ENCODE results near the gene CADPS. TPM values are rescaled to one million over a fixed set of nuclear protein-coding genes. Genes with fewer than 3 reads are reported as not detected.
A peak's percentile ranks its signal among the peaks of the same experiment; 100 is the strongest.

CADPS gene
- total RNA-seq, 1 experiment from 2014 or later: not detected

DNA sequence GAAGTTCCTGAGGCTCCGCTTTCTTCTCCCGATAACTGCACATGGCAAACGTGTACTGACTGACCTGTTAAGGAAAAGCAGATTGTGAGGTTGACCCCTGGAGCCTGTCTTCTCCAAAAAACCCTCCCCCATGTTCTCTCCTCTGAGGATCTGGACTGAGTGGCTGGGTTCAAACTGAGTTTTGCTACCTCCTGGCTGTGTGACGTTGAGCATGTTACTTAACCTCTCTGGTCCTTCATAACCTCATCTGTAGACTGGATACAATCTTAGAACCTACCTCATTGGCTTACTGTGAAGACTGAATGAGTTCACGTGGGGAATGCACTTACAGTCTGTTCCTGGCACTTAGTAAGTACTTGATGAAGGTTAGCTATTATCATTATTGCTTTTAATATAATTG is 317.8 kb downstream of the CADPS start:
- Histone ChIP-seq H3K27me3 (ENCODE audit: low read length) (no peaks in the 10 kb centered on the region), H3K4me1 (ENCODE audit: insufficient read depth, low read length) (no peaks in the 10 kb centered on the region), H3K4me2 (ENCODE audit: low read length) (no peak overlapping the region), H3K79me2 (ENCODE audit: low read length) (no peaks in the 10 kb centered on the region), H3F3A (ENCODE audit: low read length, unreplicated experiment) (no peaks in the 10 kb centered on the region), H2AFZ (ENCODE audit: low read length) (no peak overlapping the region), H3K9me3 (ENCODE audit: low read length) (no peaks in the 10 kb centered on the region), H3K27ac (ENCODE audit: low read length) (no peak overlapping the region), H3K9me2 (replicated peaks; ENCODE audit: low read length) (no peaks in the 10 kb centered on the region), H4K20me1 (ENCODE audit: low read length) (no peaks in the 10 kb centered on the region), H3K4me3 (ENCODE audit: low read length) (no peak overlapping the region), H3K36me3 (ENCODE audit: low read depth, low read length) (no peaks in the 10 kb centered on the region), H3K9ac (ENCODE audit: low read length) (no peak overlapping the region)
- intact Hi-C loops (cut with micrococcal nuclease): no loop called here
- TF ChIP-seq EZH2 (IDR thresholded peaks at IDR 0.05; ENCODE audit: low read length, unreplicated experiment) (no peak), CTCF (conservative IDR thresholded peaks at IDR 0.05; ENCODE audit: low read depth, low read length) (no peak), EZH2phosphoT487 (IDR thresholded peaks at IDR 0.05; ENCODE audit: borderline replicate concordance, low read length) (no peak)
- BruUV-seq (replicated peaks): no TSS peak
- no peak for ATAC-seq
- DNase-seq: no peak
- ChIA-PET CTCF (interaction anchor here (0.6 kb wide), 1 partner anchor 356 kb away, joined by 3 read pairs; no protein-coding TSS in a partner anchor), POLR2A (ENCODE audit: unreplicated experiment) (no interaction called here)

- TF ChIP-seq EZH2phosphoT487 (IDR thresholded peaks at IDR 0.05; ENCODE audit: borderline replicate concordance, low read length): no peak
- no peak for TF ChIP-seq CTCF (conservative IDR thresholded peaks at IDR 0.05; ENCODE audit: low read depth, low read length)
- TF ChIP-seq EZH2 (IDR thresholded peaks at IDR 0.05; ENCODE audit: low read length, unreplicated experiment): no peak
- ChIA-PET POLR2A (ENCODE audit: unreplicated experiment) (no interaction called here), CTCF (no interaction called here)
- ATAC-seq: no peak
- Histone ChIP-seq H3K27ac (ENCODE audit: low read length) (no peak overlapping the region), H3K79me2 (ENCODE audit: low read length) (no peaks in the 10 kb centered on the region), H4K20me1 (ENCODE audit: low read length) (no peaks in the 10 kb centered on the region), H3F3A (ENCODE audit: low read length, unreplicated experiment) (no peaks in the 10 kb centered on the region), H3K4me2 (ENCODE audit: low read length) (no peak overlapping the region), H2AFZ (ENCODE audit: low read length) (no peak overlapping the region), H3K9me3 (ENCODE audit: low read length) (no peaks in the 10 kb centered on the region), H3K4me3 (ENCODE audit: low read length) (no peak overlapping the region), H3K27me3 (ENCODE audit: low read length) (no peaks in the 10 kb centered on the region), H3K4me1 (ENCODE audit: insufficient read depth, low read length) (no peaks in the 10 kb centered on the region), H3K36me3 (ENCODE audit: low read depth, low read length) (no peaks in the 10 kb centered on the region), H3K9ac (ENCODE audit: low read length) (no peak overlapping the region), H3K9me2 (replicated peaks; ENCODE audit: low read length) (no peaks in the 10 kb centered on the region)
- intact Hi-C loops (cut with micrococcal nuclease): no loop called here
- DNase-seq: no peak
- BruUV-seq (replicated peaks): no TSS peak
Measured at GRCh38 chr3:62556121-62556815, 318.9 kb downstream of the CADPS start.

DNA sequence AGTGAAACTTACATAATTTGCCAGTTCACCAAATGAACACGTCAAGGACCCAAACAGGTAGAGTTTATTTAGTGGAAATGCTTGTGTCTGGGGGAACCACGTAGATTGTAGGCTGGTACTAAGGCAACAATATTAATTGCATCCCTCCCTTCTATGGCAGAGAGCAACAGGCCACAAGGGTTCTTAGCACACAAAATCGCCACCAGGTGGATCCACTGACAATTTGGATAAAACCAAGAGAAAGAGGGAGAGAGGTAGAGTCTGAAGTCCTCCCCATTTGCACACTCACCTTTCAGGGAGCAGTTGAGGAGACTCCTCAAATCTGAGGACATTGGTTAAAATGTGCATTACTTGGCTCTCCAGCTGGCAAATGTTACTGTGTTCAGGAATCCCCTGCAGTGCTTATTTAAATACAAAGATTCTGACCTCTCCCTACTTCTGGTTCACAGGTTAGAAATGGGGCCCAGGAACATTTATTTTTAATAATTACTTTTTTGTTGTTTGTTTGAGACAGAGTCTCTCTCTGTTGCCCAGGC is 320.9 kb downstream of the CADPS start:
- no TSS peak for BruUV-seq (replicated peaks)
- DNase-seq (peak; percentile 35), ATAC-seq (peak; percentile 77)

More for the DNA sequence above, 320.9 kb downstream of the CADPS start:
- TF ChIP-seq EZH2 (IDR thresholded peaks at IDR 0.05; ENCODE audit: low read length, unreplicated experiment): no peak
- TF ChIP-seq CTCF (conservative IDR thresholded peaks at IDR 0.05; ENCODE audit: low read depth, low read length): peak; percentile 41; the same call in 1 of the 2 replicates
- intact Hi-C loops (cut with micrococcal nuclease): no loop called here
- peaks cover 2% of the 10 kb centered on the region; the same call in 1 of the 2 replicates for H3K27me3 ChIP-seq (ENCODE audit: low read length)
- H3K4me1 ChIP-seq (ENCODE audit: insufficient read depth, low read length): no peaks in the 10 kb centered on the region
- no peak overlapping the region for H3K4me3 ChIP-seq (ENCODE audit: low read length)
- POLR2A ChIA-PET (ENCODE audit: unreplicated experiment): no interaction called here
- H3K9me3 ChIP-seq (ENCODE audit: low read length): no peaks in the 10 kb centered on the region
- H3K79me2 ChIP-seq (ENCODE audit: low read length): no peaks in the 10 kb centered on the region
- no peaks in the 10 kb centered on the region for H3F3A ChIP-seq (ENCODE audit: low read length, unreplicated experiment)
- H3K9ac ChIP-seq (ENCODE audit: low read length): no peak overlapping the region
- no peaks in the 10 kb centered on the region for H3K9me2 ChIP-seq (replicated peaks; ENCODE audit: low read length)
- H4K20me1 ChIP-seq (ENCODE audit: low read length): no peaks in the 10 kb centered on the region
- H2AFZ ChIP-seq (ENCODE audit: low read length): no peak overlapping the region
- CTCF ChIA-PET: interaction anchor here (0.9 kb wide), 1 partner anchor 50 kb away, joined by 3 read pairs; no protein-coding TSS in a partner anchor
- no peak overlapping the region for H3K4me2 ChIP-seq (ENCODE audit: low read length)
- H3K27ac ChIP-seq (ENCODE audit: low read length): no peak overlapping the region
- no peaks in the 10 kb centered on the region for H3K36me3 ChIP-seq (ENCODE audit: low read depth, low read length)
